ENCODE measurements around the gene CHD6. TPM values are rescaled to one million over a fixed set of nuclear protein-coding genes. Genes with fewer than 3 reads are reported as not detected.

The CHD6 gene
- total RNA-seq, 2 donors from 2014 or later: 40.9 to 72.0 TPM

DNA sequence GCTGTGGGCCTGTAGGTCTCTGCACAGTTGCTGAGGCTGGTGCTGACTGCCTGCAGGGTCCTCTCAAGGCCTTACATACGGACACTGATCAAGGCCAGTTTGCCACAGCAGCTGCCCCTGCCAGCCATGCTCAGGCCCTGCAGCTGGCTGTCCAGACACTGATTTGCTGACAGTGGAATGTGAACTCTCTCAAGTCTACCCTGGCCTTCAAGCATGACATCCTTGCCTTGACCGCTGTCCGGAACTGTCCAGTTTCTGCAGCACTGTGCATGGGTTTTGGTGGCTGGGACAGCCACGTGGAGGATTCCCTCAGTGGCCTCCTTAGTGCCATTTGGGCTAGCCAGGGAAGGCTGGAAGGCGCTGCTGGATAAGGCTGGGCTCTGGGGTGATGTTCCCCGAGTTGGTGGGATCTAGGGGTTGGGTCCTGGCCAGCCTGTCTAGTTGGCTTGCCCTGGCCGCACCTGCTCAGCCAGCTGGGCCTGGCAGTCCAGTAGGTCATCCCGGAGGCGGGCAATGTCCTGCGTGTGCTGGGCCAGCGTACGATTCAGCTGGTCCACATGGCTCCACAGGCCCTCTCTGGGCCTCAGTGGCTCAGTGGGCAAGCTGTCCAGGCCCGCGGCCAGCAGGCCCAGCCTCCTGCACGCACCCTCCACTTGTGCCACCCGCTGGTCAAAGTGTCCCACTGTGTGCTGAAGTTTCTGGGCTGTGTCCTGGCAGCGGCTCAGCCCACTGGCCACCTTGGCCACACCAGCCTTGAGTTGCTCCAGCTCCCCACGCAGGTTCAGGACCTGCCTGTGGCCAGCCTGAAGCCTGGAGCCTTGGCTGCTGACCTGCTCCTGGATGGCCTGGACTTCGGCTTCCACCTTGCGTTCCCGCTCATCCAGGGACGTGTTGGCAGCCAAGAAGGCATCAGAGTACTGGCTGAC is 257.1 kb downstream of the CHD6 start:
- WGBS: 87% methylated on average over 19 of the region's 22 CpGs
- Histone ChIP-seq H3K27ac (peak overlapping the region in 1 of 2 donors; percentile 54), H3K36me3 (no peaks in the 10 kb centered on the region), H3K4me1 (replicated peaks) (no peaks in the 10 kb centered on the region), H3K4me3 (no peak overlapping the region), H3K9me3 (no peaks in the 10 kb centered on the region), H3K27me3 (replicated peaks; ENCODE audit: insufficient read depth) (no peaks in the 10 kb centered on the region)
- TF ChIP-seq POLR2AphosphoS5 (IDR thresholded peaks at IDR 0.05) (no peak), CTCF (IDR thresholded peaks at IDR 0.05) (no peak)
- DNase-seq (ENCODE audit: low spot score): no peak
- intact Hi-C loops (cut with DNase I): no loop called here

DNA sequence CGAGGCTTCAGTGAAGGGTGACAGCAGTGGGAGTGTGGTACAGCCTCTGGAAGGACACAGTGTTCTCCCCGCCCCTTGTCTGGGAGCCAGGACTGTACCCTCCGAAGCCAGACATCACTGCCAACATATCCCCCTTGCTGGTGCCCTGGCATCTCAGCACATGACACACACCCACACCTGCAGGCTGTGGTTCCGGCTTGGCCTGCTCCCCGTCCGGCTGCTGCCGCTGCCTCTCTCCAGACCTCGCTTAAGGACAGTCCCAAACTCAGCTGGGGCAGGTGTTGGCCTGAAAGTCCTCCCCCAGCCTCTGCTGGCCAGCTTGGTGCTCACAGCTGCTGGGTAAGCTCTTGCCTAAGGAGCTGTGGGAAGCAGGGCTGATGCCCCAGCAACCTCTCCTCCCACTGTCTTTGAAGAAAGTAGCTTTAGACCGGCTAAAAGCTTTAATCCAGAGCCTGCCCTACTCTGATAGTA is 258.6 kb downstream of the CHD6 start:
- Histone ChIP-seq H3K4me3 (no peak overlapping the region), H3K36me3 (no peaks in the 10 kb centered on the region), H3K27ac (peak overlapping the region; percentile 14 to 54), H3K4me1 (replicated peaks) (no peaks in the 10 kb centered on the region), H3K27me3 (replicated peaks; ENCODE audit: insufficient read depth) (no peaks in the 10 kb centered on the region), H3K9me3 (no peaks in the 10 kb centered on the region)
- WGBS: 53% methylated on average over 9 of the region's 9 CpGs
- TF ChIP-seq POLR2A (IDR thresholded peaks at IDR 0.05) (no peak), POLR2AphosphoS5 (IDR thresholded peaks at IDR 0.05) (peak; percentile 72), CTCF (IDR thresholded peaks at IDR 0.05) (peak in 1 of 4 experiments; percentile 5)
- intact Hi-C loops (cut with DNase I): no loop called here
- DNase-seq (ENCODE audit: low spot score): peak; percentile 68

- no peaks in the 10 kb centered on the region for H3K9me3 ChIP-seq
- DNase-seq (ENCODE audit: low spot score): no peak
- 96% methylated on average over 7 of the region's 7 CpGs for WGBS
- no peaks in the 10 kb centered on the region for H3K36me3 ChIP-seq
- H3K4me3 ChIP-seq: no peak overlapping the region
- peak overlapping the region in 1 of 2 donors; percentile 54 for H3K27ac ChIP-seq
- H3K4me1 ChIP-seq (replicated peaks): no peaks in the 10 kb centered on the region
- TF ChIP-seq POLR2A (IDR thresholded peaks at IDR 0.05) (no peak), CTCF (IDR thresholded peaks at IDR 0.05) (no peak)
- intact Hi-C loops (cut with DNase I): no loop called here
- H3K27me3 ChIP-seq (replicated peaks; ENCODE audit: insufficient read depth): no peaks in the 10 kb centered on the region
These were observed 259.5 kb downstream of the CHD6 start for GRCh38 chr20:41358717-41359116.

DNA sequence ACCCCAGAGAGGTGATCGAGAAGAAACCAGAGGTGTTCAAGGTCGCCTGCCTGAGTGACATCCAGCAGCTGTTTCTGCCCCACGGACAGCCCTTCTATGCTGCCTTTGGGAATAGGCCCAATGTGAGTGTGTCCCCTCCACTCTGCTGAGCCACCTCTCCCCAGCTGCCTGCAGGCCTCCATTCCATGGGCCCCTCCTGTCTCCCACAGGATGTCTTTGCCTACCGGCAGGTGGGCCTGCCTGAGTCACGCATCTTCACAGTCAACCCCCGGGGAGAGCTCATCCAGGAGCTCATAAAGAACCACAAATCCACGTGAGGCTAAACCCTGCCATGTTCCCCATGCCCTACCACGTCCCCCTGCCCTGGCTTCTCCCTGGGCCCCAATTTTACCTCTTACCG is 259.9 kb downstream of the CHD6 start:
- intact Hi-C loops (cut with DNase I): no loop called here
- Histone ChIP-seq H3K27ac (peak overlapping the region in 1 of 2 donors; percentile 54), H3K4me3 (no peak overlapping the region), H3K36me3 (no peaks in the 10 kb centered on the region), H3K9me3 (no peaks in the 10 kb centered on the region), H3K27me3 (replicated peaks; ENCODE audit: insufficient read depth) (no peaks in the 10 kb centered on the region), H3K4me1 (replicated peaks) (no peaks in the 10 kb centered on the region)
- TF ChIP-seq CTCF (IDR thresholded peaks at IDR 0.05) (no peak), POLR2A (IDR thresholded peaks at IDR 0.05) (no peak), POLR2AphosphoS5 (IDR thresholded peaks at IDR 0.05) (no peak)
- 90% methylated on average over 9 of the region's 9 CpGs for WGBS
- DNase-seq (ENCODE audit: low spot score): no peak

Data from prostate gland (tissue), 2 donors.